ENCODE data around the gene RAB27A. TPM values are rescaled to one million over a fixed set of nuclear protein-coding genes. Genes with fewer than 3 reads are reported as not detected.

The RAB27A gene
- total and polyA plus RNA-seq, 10 of the 15 experiments (the other 5 are each of a cell fraction or from before 2014, with no cell fraction given): 13.3 to 139 (median 35.2) TPM

GRCh38 chr15:55224892-55225291 lies 64.7 kb downstream of the RAB27A start (continued):
- TF ChIP-seq ATF3 (IDR thresholded peaks at IDR 0.05; ENCODE audit: borderline replicate concordance, extremely low read depth, low read depth, low read length) (no peak), TCF7 (IDR thresholded peaks at IDR 0.05; ENCODE audit: borderline replicate concordance) (no peak), MAX (IDR thresholded peaks at IDR 0.05; ENCODE audit: low read depth, low read length) (no peak), IKZF1 (conservative IDR thresholded peaks at IDR 0.05) (peak; percentile 50), ZBTB33 (IDR thresholded peaks at IDR 0.05) (no peak), ZNF217 (IDR thresholded peaks at IDR 0.05) (no peak), GABPA (IDR thresholded peaks at IDR 0.05; ENCODE audit: low read depth) (no peak), BCLAF1 (IDR thresholded peaks at IDR 0.05) (no peak), SIX5 (IDR thresholded peaks at IDR 0.05; ENCODE audit: low read depth, low read length, severe bottlenecking) (no peak), ZNF274 (IDR thresholded peaks at IDR 0.05; ENCODE audit: insufficient read depth, insufficient read length) (no peak), KAT2A (conservative IDR thresholded peaks at IDR 0.05; ENCODE audit: control insufficient read depth, low read depth, low read length) (no peak), CEBPB (IDR thresholded peaks at IDR 0.05; ENCODE audit: borderline replicate concordance in 1 of 2, low read depth in 2 of 2, low read length in 2 of 2) (no peak), RUNX3 (IDR thresholded peaks at IDR 0.05; ENCODE audit: low read length) (peak; percentile 96), ZNF24 (IDR thresholded peaks at IDR 0.05) (no peak), MEF2A (IDR thresholded peaks at IDR 0.05; ENCODE audit: insufficient read depth, low read depth, low read length) (no peak), HDGF (IDR thresholded peaks at IDR 0.05) (no peak), NKRF (conservative IDR thresholded peaks at IDR 0.05) (no peak), POLR2AphosphoS5 (IDR thresholded peaks at IDR 0.05; ENCODE audit: low read length) (no peak), SMARCA5 (IDR thresholded peaks at IDR 0.05) (no peak), CTCF (IDR thresholded peaks at IDR 0.05 in 2 of 3, conservative IDR thresholded peaks at IDR 0.05 in 1 of 3; ENCODE audit: control insufficient read depth in 2 of 3, extremely low read depth in 1 of 3, insufficient read depth in 1 of 3, low read depth in 3 of 3, low read length in 3 of 3) (no peak), SMC3 (IDR thresholded peaks at IDR 0.05; ENCODE audit: borderline replicate concordance, low read length) (no peak), ZNF207 (IDR thresholded peaks at IDR 0.05; ENCODE audit: borderline replicate concordance) (no peak)
